GM12801 (cell line): ENCODE data around the gene CTNNA3.

Experiments used
- CTCF ChIP-seq: IDR thresholded peaks from one replicate; pipeline ENCODE4 v1.5.1; 2011; ENCODE audit warnings: control low read depth; ENCODE audit not compliant: insufficient read length; ENCODE audit errors: extremely low read depth

Gene CTNNA3

GRCh38 chr10:66514666-66515065, 1181.3 kb downstream of the CTNNA3 start:
- no peak for TF ChIP-seq CTCF

- TF ChIP-seq CTCF, result no peak
Measured at GRCh38 chr10:66513504-66513903, 1182.5 kb downstream of the CTNNA3 start.

DNA sequence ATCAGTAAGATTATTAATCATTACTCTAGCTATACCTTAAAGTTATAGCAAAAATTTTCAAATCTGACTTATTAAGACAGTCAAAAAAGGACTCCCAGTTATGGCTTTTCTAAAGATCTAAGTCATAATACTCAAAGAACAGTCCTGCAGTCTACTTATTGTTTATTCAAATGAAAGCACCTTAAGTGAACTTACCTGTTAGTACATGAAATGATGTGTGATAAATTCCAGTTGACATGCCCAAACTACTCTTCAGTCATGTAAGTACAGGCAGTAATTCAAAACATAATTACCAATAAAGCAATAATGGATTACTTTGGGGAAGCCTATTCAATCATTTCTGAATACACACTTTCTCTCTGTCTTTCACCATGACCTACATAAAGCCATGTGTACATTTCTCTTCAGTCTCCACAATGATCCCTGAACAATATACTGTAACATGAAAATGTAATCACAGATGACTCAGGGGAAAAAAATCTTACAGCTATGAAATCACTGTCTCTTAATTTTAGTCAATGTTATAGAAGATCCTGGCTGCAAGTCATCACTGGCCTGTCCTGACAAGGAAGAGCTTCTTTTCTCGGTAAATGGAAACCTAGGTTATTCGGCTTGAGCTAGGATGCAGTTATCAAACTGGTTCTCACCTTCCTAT, 1190.9 kb downstream of the CTNNA3 start:
- TF ChIP-seq CTCF, result no peak

GRCh38 chr10:66501356-66501755, 1194.6 kb downstream of the CTNNA3 start:
- TF ChIP-seq CTCF, result no peak

GRCh38 chr10:66483966-66484365, 1212.0 kb downstream of the CTNNA3 start:
- TF ChIP-seq CTCF, result no peak

GRCh38 chr10:66472156-66472555, 1223.8 kb downstream of the CTNNA3 start:
- TF ChIP-seq CTCF, result no peak

DNA sequence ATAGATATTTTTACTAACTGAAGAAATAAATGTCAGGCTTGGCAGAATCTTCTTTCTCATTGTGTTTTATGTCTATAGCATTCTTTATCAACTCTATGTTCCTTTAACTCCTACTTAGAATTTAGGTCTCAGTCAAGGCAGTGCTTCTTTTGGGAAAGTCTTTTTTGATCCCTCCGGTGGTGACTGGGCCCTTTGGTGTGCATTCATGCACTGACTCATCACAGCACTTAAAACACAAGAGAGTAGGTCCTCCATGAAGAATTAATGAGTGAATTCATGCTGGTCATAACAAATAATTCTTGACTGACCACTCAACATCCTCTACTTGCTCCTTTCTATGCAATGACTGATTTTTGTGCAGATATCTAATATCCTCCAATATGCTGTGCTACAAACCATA, 1229.0 kb downstream of the CTNNA3 start:
- no peak for TF ChIP-seq CTCF
